Lower leg skin (tissue), 4 donors: ENCODE results near the gene JPT2. TPM values are rescaled to one million over a fixed set of nuclear protein-coding genes. Genes with fewer than 3 reads are reported as not detected.

Experiments
- DNase-seq, 2 donors: peaks; one replicate each; pipeline ENCODE4 v3.0.0-alpha.2; 2019; ENCODE audit warnings: low spot score in 2 of 2
- H3K4me3 ChIP-seq: fragments of 200-600 bp; sonication (generic); 2 replicates; pipeline ENCODE4 v1.5.1; 2017; ENCODE audit warnings: mild to moderate bottlenecking, low read depth; ENCODE audit not compliant: poor library complexity, severe bottlenecking
- POLR2A ChIP-seq, 2 donors: fragments of 450-650 bp; IDR thresholded peaks; one replicate each; pipeline ENCODE4 v1.6.1; 2016 to 2017; ENCODE audit warnings: antibody characterized with exemption in 2 of 2, mild to moderate bottlenecking in 1 of 2, moderate library complexity in 1 of 2
- WGBS, 2 donors: methylation state at CpG; one replicate each; pipeline ENCODE4 v1.1.5; 2018; 5-methylcytosine and 5-hydroxymethylcytosine counted together
- intact Hi-C: fragments of 100-400 bp; cut with DNase I; formaldehyde crosslinking; loops from one replicate; pipeline ENCODE4 v1.15.0; 2023; ENCODE audit warnings: low total_unique reads
- total RNA-seq, 4 donors: library from RNA; depleted of rRNA; stranded (reverse); fragments of >200 nt; gene quantifications; one replicate each; pipeline ENCODE4 v1.1.0, GENCODE V29; 2016
- TF ChIP-seq, protein P1 (sequence below), 3 donors: fragments of 450-650 bp; IDR thresholded peaks; one replicate each; pipeline ENCODE4 v1.5.1; 2016; ENCODE audit warnings: antibody characterized with exemption in 3 of 3, mild to moderate bottlenecking in 3 of 3, moderate library complexity in 2 of 3

The JPT2 gene, protein sequence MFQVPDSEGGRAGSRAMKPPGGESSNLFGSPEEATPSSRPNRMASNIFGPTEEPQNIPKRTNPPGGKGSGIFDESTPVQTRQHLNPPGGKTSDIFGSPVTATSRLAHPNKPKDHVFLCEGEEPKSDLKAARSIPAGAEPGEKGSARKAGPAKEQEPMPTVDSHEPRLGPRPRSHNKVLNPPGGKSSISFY
- 10 to 100 TPM; 23.3 to 40.1 (median 38.1) TPM for total RNA-seq

DNA sequence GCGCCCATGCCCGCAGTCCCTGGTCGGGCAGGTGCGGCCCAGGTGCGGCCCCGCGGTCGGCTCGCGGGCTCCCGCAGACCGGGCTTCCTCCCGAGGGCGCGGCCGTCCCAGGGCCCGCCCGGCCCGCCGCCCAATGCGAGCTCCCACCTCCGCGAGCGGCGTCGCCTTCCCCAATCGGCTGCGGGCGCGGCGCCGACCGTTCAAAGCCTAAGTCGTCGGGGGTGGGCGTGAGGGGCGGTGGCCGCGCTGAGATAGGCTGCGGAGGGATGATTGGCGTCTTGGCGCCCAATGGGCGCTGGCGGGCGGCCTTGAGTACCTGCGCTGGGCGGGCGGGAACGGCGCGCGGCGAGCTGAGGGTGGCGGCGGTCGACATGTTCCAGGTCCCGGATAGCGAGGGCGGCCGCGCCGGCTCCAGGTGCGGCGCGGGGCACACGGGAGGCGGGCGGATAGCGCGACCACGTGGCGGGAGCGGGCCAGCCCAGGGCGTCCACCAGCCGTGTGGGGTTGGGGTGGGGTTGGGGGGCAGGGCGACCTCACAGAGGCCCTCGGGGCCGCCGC, at the start of gene JPT2:
Gene JPT2, plus strand, starts transcription at position 338 of the 558 bp plus-strand sequence. Its CDS starts 34 bp downstream, at position 372.
- no peak for TF ChIP-seq POLR2A (IDR thresholded peaks at IDR 0.05)
- TF ChIP-seq, protein P1, sequence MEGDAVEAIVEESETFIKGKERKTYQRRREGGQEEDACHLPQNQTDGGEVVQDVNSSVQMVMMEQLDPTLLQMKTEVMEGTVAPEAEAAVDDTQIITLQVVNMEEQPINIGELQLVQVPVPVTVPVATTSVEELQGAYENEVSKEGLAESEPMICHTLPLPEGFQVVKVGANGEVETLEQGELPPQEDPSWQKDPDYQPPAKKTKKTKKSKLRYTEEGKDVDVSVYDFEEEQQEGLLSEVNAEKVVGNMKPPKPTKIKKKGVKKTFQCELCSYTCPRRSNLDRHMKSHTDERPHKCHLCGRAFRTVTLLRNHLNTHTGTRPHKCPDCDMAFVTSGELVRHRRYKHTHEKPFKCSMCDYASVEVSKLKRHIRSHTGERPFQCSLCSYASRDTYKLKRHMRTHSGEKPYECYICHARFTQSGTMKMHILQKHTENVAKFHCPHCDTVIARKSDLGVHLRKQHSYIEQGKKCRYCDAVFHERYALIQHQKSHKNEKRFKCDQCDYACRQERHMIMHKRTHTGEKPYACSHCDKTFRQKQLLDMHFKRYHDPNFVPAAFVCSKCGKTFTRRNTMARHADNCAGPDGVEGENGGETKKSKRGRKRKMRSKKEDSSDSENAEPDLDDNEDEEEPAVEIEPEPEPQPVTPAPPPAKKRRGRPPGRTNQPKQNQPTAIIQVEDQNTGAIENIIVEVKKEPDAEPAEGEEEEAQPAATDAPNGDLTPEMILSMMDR (IDR thresholded peaks at IDR 0.05) = no peak
- 0% methylated on average over 24 of the region's 79 CpGs for WGBS, 2 donors

DNA sequence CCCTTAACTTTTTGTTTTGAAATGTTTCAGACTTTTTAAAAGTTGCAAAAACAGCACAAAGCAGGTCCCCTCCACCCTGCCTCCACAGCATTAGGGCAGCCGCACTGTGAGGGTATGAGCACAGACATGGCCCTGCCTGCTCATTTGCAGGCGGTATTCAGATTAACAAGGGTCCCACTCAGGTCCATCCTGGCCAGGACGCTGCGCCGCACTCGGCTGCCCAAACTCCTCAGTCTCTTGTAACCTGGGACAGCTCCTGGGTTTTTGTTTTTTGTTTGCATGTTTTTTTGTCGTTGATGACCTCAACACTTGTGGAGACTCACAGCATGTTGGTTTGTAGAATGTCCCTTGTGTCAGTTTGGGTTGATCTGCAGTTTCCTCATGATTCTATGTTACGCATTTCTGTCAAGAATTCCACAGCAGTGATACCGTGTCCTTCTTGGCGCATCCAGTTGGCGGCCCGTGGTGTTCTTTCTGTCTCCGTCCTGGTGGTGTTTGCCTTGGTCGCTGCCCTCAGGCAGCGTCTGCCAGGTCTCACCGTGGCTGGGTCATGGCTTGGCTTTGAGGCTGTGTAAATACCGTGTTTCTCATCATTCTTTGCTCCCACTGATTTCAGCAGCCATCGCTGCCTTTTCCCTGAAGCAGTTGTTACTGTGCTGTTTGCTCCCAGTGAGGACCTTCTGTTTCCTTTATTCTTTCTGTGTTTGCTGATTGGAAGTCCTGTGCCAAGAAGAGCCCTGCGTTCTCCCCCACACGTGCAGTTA, 47.4 kb upstream of the JPT2 start:
- no peak overlapping the region for H3K4me3 ChIP-seq
- WGBS, 2 donors = 87 to 88% methylated on average over 20 of the region's 20 CpGs
- no peak for DNase-seq
- intact Hi-C loops = no loop called here
- TF ChIP-seq, protein P1 (IDR thresholded peaks at IDR 0.05) = no peak
- no peak for TF ChIP-seq POLR2A (IDR thresholded peaks at IDR 0.05)

More for the DNA sequence above, at the start of gene JPT2:
- intact Hi-C loops = no loop called here
- DNase-seq = peak; percentile 97 to 99
- peak within 1 kb of the TSS; percentile 48 for H3K4me3 ChIP-seq

DNA sequence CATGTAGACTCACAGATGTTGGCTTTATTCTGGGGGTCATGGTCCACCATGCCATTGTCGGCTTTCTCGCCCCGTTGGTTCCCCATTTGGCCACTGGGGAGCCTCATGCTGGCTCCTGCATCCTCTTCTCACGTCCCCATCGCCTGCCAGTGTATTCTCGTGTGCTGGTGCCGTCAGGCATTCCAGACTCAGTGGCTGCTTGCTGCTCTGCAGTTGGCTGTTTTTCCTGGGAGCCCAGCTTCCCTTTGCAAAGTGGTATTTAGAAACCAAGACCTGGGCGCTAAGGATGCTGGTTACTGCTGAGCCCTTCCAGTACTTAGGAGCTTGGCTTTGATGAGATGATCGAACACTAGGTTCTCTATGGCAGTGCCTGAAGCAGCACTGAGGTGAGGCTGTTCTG, 46.8 kb upstream of the JPT2 start:
- DNase-seq = no peak
- intact Hi-C loops = no loop called here

DNA sequence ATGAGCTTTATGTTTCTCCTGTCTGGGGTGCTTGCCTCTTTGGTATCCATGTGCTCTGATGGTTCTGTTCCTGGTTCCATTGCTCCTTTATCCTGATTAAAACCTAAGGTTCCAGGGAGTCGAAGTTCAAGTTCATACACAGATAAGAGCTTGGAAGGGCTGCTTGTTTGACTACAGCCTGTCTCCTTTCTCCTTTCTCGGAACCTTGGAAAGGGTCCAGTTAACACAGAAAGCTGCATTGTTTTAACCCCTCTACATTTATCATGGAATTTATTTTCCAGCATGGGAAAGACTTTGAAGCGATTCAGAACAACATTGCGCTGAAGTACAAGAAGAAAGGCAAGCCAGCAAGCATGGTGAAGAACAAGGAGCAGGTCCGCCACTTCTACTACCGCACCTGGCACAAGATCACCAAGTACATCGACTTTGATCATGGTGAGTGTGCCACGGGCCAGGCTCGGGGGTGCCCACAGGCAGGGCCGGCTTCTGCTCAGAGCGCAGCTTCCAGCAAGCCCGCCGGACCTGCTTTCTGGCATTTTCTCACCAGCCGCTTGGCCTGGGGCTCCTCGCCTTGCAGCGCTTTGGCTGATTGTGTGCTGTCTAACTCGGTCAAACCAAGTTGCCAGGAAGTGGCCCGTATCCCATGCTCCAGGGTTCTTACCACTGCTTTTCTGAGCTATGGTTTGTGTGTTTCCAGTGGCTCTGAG, 46.0 kb upstream of the JPT2 start:
- DNase-seq = no peak

More for the DNA sequence above, 46.8 kb upstream of the JPT2 start:
- TF ChIP-seq, protein P1 (IDR thresholded peaks at IDR 0.05) = no peak
- no peak for TF ChIP-seq POLR2A (IDR thresholded peaks at IDR 0.05)
- H3K4me3 ChIP-seq = no peak overlapping the region
- 88 to 92% methylated on average over 9 of the region's 9 CpGs for WGBS, 2 donors

DNA sequence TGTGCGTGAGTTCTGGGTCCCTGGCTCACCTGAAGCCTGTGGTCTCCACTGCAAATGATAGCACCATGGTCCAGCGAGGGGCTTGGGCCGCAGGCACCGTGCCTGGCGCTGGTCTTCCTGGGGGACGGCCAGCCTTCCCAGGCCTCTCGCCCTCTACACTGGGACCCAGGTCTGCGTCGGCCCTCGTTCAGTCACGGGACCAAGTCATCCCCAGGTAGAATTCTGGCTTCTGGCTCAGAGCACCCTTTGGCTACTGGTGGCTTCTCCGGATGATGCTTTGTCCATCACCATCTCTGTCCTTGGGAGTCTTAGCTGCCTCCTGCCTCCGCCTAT, 45.5 kb upstream of the JPT2 start:
- WGBS, 2 donors = 94 to 98% methylated on average over 13 of the region's 13 CpGs
- intact Hi-C loops = no loop called here
- TF ChIP-seq, protein P1 (IDR thresholded peaks at IDR 0.05) = no peak
- TF ChIP-seq POLR2A (IDR thresholded peaks at IDR 0.05) = no peak
- DNase-seq = no peak
- no peak overlapping the region for H3K4me3 ChIP-seq

More for the DNA sequence above, 46.0 kb upstream of the JPT2 start:
- 88% methylated on average over 17 to 18 of the region's 18 CpGs for WGBS, 2 donors
- intact Hi-C loops = no loop called here
- no peak for TF ChIP-seq POLR2A (IDR thresholded peaks at IDR 0.05)
- TF ChIP-seq, protein P1 (IDR thresholded peaks at IDR 0.05) = no peak
- H3K4me3 ChIP-seq = no peak overlapping the region
